ENCODE results near the gene LRBA. TPM values are rescaled to one million over a fixed set of nuclear protein-coding genes. Genes with fewer than 3 reads are reported as not detected.

Gene LRBA
- total RNA-seq, 1 donor from 2014 or later = 39.9 TPM

- no peaks in the 10 kb centered on the region for H3K27me3 ChIP-seq
- no peaks in the 10 kb centered on the region for H3K9me3 ChIP-seq
- no peak for TF ChIP-seq CTCF (IDR thresholded peaks at IDR 0.05)
- H3K27ac ChIP-seq = no peak overlapping the region
- DNase-seq (no peak), ATAC-seq (no peak)
- H3K4me3 ChIP-seq = no peak overlapping the region
- no peaks in the 10 kb centered on the region for H3K36me3 ChIP-seq
- H3K4me1 ChIP-seq = no peaks in the 10 kb centered on the region
- intact Hi-C loops (cut with DNase I) = no loop called here
Measured at GRCh38 chr4:150436598-150437370, 578.3 kb downstream of the LRBA start.

- Histone ChIP-seq H3K27ac (no peak overlapping the region), H3K9me3 (no peaks in the 10 kb centered on the region), H3K36me3 (no peaks in the 10 kb centered on the region), H3K4me1 (no peaks in the 10 kb centered on the region), H3K4me3 (no peak overlapping the region), H3K27me3 (no peaks in the 10 kb centered on the region)
- no peak for DNase-seq
- no peak for TF ChIP-seq CTCF (IDR thresholded peaks at IDR 0.05)
- intact Hi-C loops (cut with DNase I) = no loop called here
- ATAC-seq = no peak
Measured at GRCh38 chr4:150431221-150431620, 583.9 kb downstream of the LRBA start.

GRCh38 chr4:150425161-150425560, 589.9 kb downstream of the LRBA start:
- TF ChIP-seq CTCF (IDR thresholded peaks at IDR 0.05) = no peak
- intact Hi-C loops (cut with DNase I) = no loop called here
- no peaks in the 10 kb centered on the region for H3K9me3 ChIP-seq
- no peak for ATAC-seq
- no peaks in the 10 kb centered on the region for H3K4me1 ChIP-seq
- H3K36me3 ChIP-seq = no peaks in the 10 kb centered on the region
- H3K27ac ChIP-seq = no peak overlapping the region
- no peaks in the 10 kb centered on the region for H3K27me3 ChIP-seq
- no peak for DNase-seq
- no peak overlapping the region for H3K4me3 ChIP-seq

DNA sequence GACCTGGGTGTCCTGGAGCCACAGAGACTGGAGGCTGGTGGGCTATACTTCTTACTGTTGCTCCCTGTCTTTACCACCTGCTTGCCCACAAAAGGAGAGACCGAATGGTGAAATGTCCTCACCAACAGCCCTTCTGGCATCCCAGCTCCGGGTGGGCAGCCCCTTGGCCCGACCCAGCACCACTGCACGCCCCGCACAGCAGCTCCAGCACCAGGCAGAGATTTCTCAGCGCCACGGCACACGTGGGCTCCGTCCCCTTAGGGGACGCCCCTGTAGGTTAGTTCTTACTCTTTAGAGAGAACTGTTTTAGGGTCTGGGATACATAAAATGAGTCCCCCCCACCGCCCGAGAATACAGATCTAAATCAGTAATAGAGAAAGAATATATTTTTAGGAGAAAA, 591.6 kb downstream of the LRBA start:
- DNase-seq = no peak
- Histone ChIP-seq H3K9me3 (no peaks in the 10 kb centered on the region), H3K36me3 (no peaks in the 10 kb centered on the region), H3K27me3 (no peaks in the 10 kb centered on the region), H3K27ac (no peak overlapping the region), H3K4me3 (no peak overlapping the region), H3K4me1 (no peaks in the 10 kb centered on the region)
- no peak for TF ChIP-seq CTCF (IDR thresholded peaks at IDR 0.05)
- intact Hi-C loops (cut with DNase I) = no loop called here
- no peak for ATAC-seq

- no peak for TF ChIP-seq CTCF (IDR thresholded peaks at IDR 0.05)
- Histone ChIP-seq H3K4me1 (no peaks in the 10 kb centered on the region), H3K4me3 (no peak overlapping the region), H3K9me3 (no peaks in the 10 kb centered on the region), H3K27ac (no peak overlapping the region), H3K27me3 (no peaks in the 10 kb centered on the region), H3K36me3 (no peaks in the 10 kb centered on the region)
- intact Hi-C loops (cut with DNase I) = no loop called here
- DNase-seq (no peak), ATAC-seq (no peak)
Measured at GRCh38 chr4:150423074-150423473, 592.0 kb downstream of the LRBA start.

- Histone ChIP-seq H3K36me3 (no peaks in the 10 kb centered on the region), H3K27me3 (no peaks in the 10 kb centered on the region), H3K4me3 (no peak overlapping the region), H3K27ac (no peak overlapping the region), H3K9me3 (no peaks in the 10 kb centered on the region), H3K4me1 (no peaks in the 10 kb centered on the region)
- TF ChIP-seq CTCF (IDR thresholded peaks at IDR 0.05) = no peak
- no peak for ATAC-seq
- intact Hi-C loops (cut with DNase I) = no loop called here
- no peak for DNase-seq
Measured at GRCh38 chr4:150421612-150422011, 593.5 kb downstream of the LRBA start.
